ENCODE results near the gene TAS1R1. TPM values are rescaled to one million over a fixed set of nuclear protein-coding genes. Genes with fewer than 3 reads are reported as not detected.
A peak's percentile ranks its signal among the peaks of the same experiment; 100 is the strongest.

The TAS1R1 gene
- under 1 TPM in 1 of 2 experiments, not detected in 1; 0.08 TPM for total RNA-seq

- DNase-seq, result no peak
- H3K27ac Mint-ChIP-seq, result no peak within 1 kb of the TSS
- no peaks in the 10 kb centered on the region for H3K9me3 Mint-ChIP-seq
- ChIA-PET CTCF (interaction anchor here (0.9 to 3.3 kb wide), 24 partner anchors 7 to 146 kb away, joined by 3 to 30 read pairs (median 5); partner anchors contain the start of genes DNAJC11, PLEKHG5, TNFRSF25 and ZBTB48), POLR2A (interaction anchor here (1.0 to 5.0 kb wide), 15 partner anchors 8 to 78 kb away, joined by 3 to 52 read pairs (median 6); partner anchors contain the start of genes KLHL21, PLEKHG5 and ZBTB48)
- peak within 1 kb of the TSS; percentile 75 for H3K4me3 Mint-ChIP-seq
- H3K27me3 Mint-ChIP-seq, result no peaks in the 10 kb centered on the region
- H3K36me3 Mint-ChIP-seq (ENCODE audit: low read depth), result peaks cover 3% of the 10 kb centered on the region
- H3K4me1 Mint-ChIP-seq, result peaks cover 23% of the 10 kb centered on the region
Measured at GRCh38 chr1:6554907-6555778, at the start of gene TAS1R1. TAS1R1 (plus strand) TSS chr1:6555307; CDS start chr1:6555374, 67 bp downstream.

- H3K27me3 Mint-ChIP-seq, result no peaks in the 10 kb centered on the region
- H3K9me3 Mint-ChIP-seq, result no peaks in the 10 kb centered on the region
- DNase-seq, result no peak
- ChIA-PET CTCF (interaction anchor here (1.3 to 1.9 kb wide), 2 partner anchors 10 to 17 kb away, joined by 3 to 5 read pairs; no protein-coding TSS in a partner anchor), POLR2A (interaction anchor here (0.8 kb wide), 1 partner anchor 46 kb away, joined by 3 read pairs; no protein-coding TSS in a partner anchor)
- no peaks in the 10 kb centered on the region for H3K4me1 Mint-ChIP-seq
- H3K4me3 Mint-ChIP-seq, result no peak overlapping the region
- H3K27ac Mint-ChIP-seq, result no peak overlapping the region
- H3K36me3 Mint-ChIP-seq (ENCODE audit: low read depth), result no peaks in the 10 kb centered on the region
Measured at GRCh38 chr1:6505367-6506209, 49.5 kb upstream of the TAS1R1 start.

- ChIA-PET POLR2A (no interaction called here), CTCF (interaction anchor here (1.0 to 1.9 kb wide), 4 partner anchors 9 to 48 kb away, joined by 3 to 5 read pairs (median 3); partner anchors contain the start of genes NOL9 and TAS1R1)
- Mint-ChIP-seq H3K36me3 (ENCODE audit: low read depth) (no peaks in the 10 kb centered on the region), H3K27ac (no peak overlapping the region), H3K9me3 (no peaks in the 10 kb centered on the region), H3K27me3 (no peaks in the 10 kb centered on the region), H3K4me1 (no peaks in the 10 kb centered on the region), H3K4me3 (no peak overlapping the region)
- DNase-seq, result no peak
Measured at GRCh38 chr1:6506210-6507036, 48.7 kb upstream of the TAS1R1 start.

GRCh38 chr1:6507037-6507428 lies 48.1 kb upstream of the TAS1R1 start:
- POLR2A ChIA-PET, result no interaction called here
- no peak overlapping the region for H3K27ac Mint-ChIP-seq
- no peak for DNase-seq
- CTCF ChIA-PET, result interaction anchor here (1.0 to 1.3 kb wide), 3 partner anchors 9 to 48 kb away, joined by 3 read pairs; partner anchors contain the start of genes NOL9 and TAS1R1
- H3K4me1 Mint-ChIP-seq, result no peaks in the 10 kb centered on the region
- H3K9me3 Mint-ChIP-seq, result no peaks in the 10 kb centered on the region
- H3K27me3 Mint-ChIP-seq, result no peaks in the 10 kb centered on the region
- H3K36me3 Mint-ChIP-seq (ENCODE audit: low read depth), result no peaks in the 10 kb centered on the region
- H3K4me3 Mint-ChIP-seq, result no peak overlapping the region

GRCh38 chr1:6507461-6507911 lies 47.6 kb upstream of the TAS1R1 start:
- Mint-ChIP-seq H3K9me3 (no peaks in the 10 kb centered on the region), H3K27ac (no peak overlapping the region), H3K4me1 (no peaks in the 10 kb centered on the region), H3K27me3 (no peaks in the 10 kb centered on the region), H3K36me3 (ENCODE audit: low read depth) (no peaks in the 10 kb centered on the region), H3K4me3 (no peak overlapping the region)
- POLR2A ChIA-PET, result no interaction called here
- no peak for DNase-seq
- CTCF ChIA-PET, result interaction anchor here (1.0 to 1.3 kb wide), 3 partner anchors 8 to 47 kb away, joined by 3 read pairs; partner anchors contain the start of genes NOL9 and TAS1R1

GRCh38 chr1:6508154-6508815 lies 46.8 kb upstream of the TAS1R1 start:
- CTCF ChIA-PET, result no interaction called here
- no peaks in the 10 kb centered on the region for H3K4me1 Mint-ChIP-seq
- H3K9me3 Mint-ChIP-seq, result no peaks in the 10 kb centered on the region
- H3K27ac Mint-ChIP-seq, result no peak overlapping the region
- POLR2A ChIA-PET, result no interaction called here
- H3K4me3 Mint-ChIP-seq, result no peak overlapping the region
- no peak for DNase-seq
- H3K36me3 Mint-ChIP-seq (ENCODE audit: low read depth), result no peaks in the 10 kb centered on the region
- no peaks in the 10 kb centered on the region for H3K27me3 Mint-ChIP-seq

- no peaks in the 10 kb centered on the region for H3K36me3 Mint-ChIP-seq (ENCODE audit: low read depth)
- H3K27ac Mint-ChIP-seq, result no peak overlapping the region
- ChIA-PET POLR2A (no interaction called here), CTCF (no interaction called here)
- DNase-seq, result no peak
- H3K4me1 Mint-ChIP-seq, result no peaks in the 10 kb centered on the region
- H3K9me3 Mint-ChIP-seq, result no peaks in the 10 kb centered on the region
- no peaks in the 10 kb centered on the region for H3K27me3 Mint-ChIP-seq
- H3K4me3 Mint-ChIP-seq, result no peak overlapping the region
Measured at GRCh38 chr1:6508816-6509189, 46.3 kb upstream of the TAS1R1 start.

- Mint-ChIP-seq H3K4me1 (no peaks in the 10 kb centered on the region), H3K36me3 (ENCODE audit: low read depth) (no peaks in the 10 kb centered on the region), H3K4me3 (no peak overlapping the region), H3K27ac (no peak overlapping the region), H3K27me3 (no peaks in the 10 kb centered on the region), H3K9me3 (no peaks in the 10 kb centered on the region)
- POLR2A ChIA-PET, result no interaction called here
- CTCF ChIA-PET, result interaction anchor here (1.1 kb wide), 1 partner anchor 23 kb away, joined by 3 read pairs; no protein-coding TSS in a partner anchor
- DNase-seq, result no peak
Measured at GRCh38 chr1:6509220-6509918, 45.7 kb upstream of the TAS1R1 start.

- ChIA-PET CTCF (interaction anchor here (1.1 kb wide), 1 partner anchor 24 kb away, joined by 3 read pairs; no protein-coding TSS in a partner anchor), POLR2A (no interaction called here)
- Mint-ChIP-seq H3K9me3 (no peaks in the 10 kb centered on the region), H3K27me3 (no peaks in the 10 kb centered on the region), H3K36me3 (ENCODE audit: low read depth) (no peaks in the 10 kb centered on the region), H3K4me3 (no peak overlapping the region), H3K4me1 (no peaks in the 10 kb centered on the region), H3K27ac (no peak overlapping the region)
- no peak for DNase-seq
Measured at GRCh38 chr1:6509919-6510291, 45.2 kb upstream of the TAS1R1 start.

GRCh38 chr1:6510493-6510892 lies 44.6 kb upstream of the TAS1R1 start:
- Mint-ChIP-seq H3K27me3 (no peaks in the 10 kb centered on the region), H3K27ac (no peak overlapping the region), H3K9me3 (no peaks in the 10 kb centered on the region), H3K36me3 (ENCODE audit: low read depth) (no peaks in the 10 kb centered on the region), H3K4me1 (no peaks in the 10 kb centered on the region), H3K4me3 (no peak overlapping the region)
- ChIA-PET POLR2A (no interaction called here), CTCF (interaction anchor here (1.1 kb wide), 1 partner anchor 24 kb away, joined by 3 read pairs; no protein-coding TSS in a partner anchor)
- DNase-seq, result no peak

- no peaks in the 10 kb centered on the region for H3K9me3 Mint-ChIP-seq
- H3K27me3 Mint-ChIP-seq, result no peaks in the 10 kb centered on the region
- ChIA-PET POLR2A (no interaction called here), CTCF (no interaction called here)
- H3K4me3 Mint-ChIP-seq, result no peak overlapping the region
- no peak overlapping the region for H3K27ac Mint-ChIP-seq
- H3K36me3 Mint-ChIP-seq (ENCODE audit: low read depth), result no peaks in the 10 kb centered on the region
- no peak for DNase-seq
- no peaks in the 10 kb centered on the region for H3K4me1 Mint-ChIP-seq
Measured at GRCh38 chr1:6511056-6511455, 44.1 kb upstream of the TAS1R1 start.
